B cell (primary cell): ENCODE data around the gene WWC2.

Experiments used
- EZH2 ChIP-seq: IDR thresholded peaks from 2 replicates; pipeline ENCODE4 v1.6.1; 2012; ENCODE audit warnings: borderline replicate concordance, low read depth, mild to moderate bottlenecking, moderate library complexity, low read length; ENCODE audit not compliant: insufficient read depth, poor library complexity, severe bottlenecking
- TF ChIP-seq, protein P1 (sequence below): fragments of 200-600 bp; IDR thresholded peaks from one replicate; pipeline ENCODE4 v1.8.0; 2022; ENCODE audit warnings: antibody characterized with exemption, mild to moderate bottlenecking

DNA sequence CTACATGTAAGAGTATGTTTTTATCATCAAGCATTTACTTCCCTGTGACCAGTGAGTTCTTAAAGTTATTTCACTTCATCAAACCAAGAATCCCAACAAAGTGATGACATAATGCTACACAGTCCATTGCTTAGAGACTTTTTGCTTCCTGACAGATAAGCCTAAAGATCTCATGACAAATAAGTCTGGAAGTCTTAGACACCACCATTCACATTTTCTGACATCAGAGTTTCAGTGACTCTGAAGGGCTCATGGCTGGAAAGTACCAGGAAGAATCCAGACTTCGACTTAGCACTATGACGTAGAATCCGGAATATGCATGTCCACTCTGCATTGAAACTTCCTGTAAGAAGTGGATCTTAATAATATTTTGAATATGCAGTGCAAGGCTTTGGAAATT, 167.3 kb downstream of the WWC2 start:
- TF ChIP-seq, protein P1, sequence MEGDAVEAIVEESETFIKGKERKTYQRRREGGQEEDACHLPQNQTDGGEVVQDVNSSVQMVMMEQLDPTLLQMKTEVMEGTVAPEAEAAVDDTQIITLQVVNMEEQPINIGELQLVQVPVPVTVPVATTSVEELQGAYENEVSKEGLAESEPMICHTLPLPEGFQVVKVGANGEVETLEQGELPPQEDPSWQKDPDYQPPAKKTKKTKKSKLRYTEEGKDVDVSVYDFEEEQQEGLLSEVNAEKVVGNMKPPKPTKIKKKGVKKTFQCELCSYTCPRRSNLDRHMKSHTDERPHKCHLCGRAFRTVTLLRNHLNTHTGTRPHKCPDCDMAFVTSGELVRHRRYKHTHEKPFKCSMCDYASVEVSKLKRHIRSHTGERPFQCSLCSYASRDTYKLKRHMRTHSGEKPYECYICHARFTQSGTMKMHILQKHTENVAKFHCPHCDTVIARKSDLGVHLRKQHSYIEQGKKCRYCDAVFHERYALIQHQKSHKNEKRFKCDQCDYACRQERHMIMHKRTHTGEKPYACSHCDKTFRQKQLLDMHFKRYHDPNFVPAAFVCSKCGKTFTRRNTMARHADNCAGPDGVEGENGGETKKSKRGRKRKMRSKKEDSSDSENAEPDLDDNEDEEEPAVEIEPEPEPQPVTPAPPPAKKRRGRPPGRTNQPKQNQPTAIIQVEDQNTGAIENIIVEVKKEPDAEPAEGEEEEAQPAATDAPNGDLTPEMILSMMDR, result no peak
- no peak for TF ChIP-seq EZH2
